Endometrial microvascular endothelial cells (primary cell): Measurements from ENCODE around the gene FANCC. TPM values are rescaled to one million over a fixed set of nuclear protein-coding genes. Genes with fewer than 3 reads are reported as not detected.

Experiments
- in situ Hi-C: cut with HindIII; loops from 2 replicates; pipeline ENCODE4 v1.10.0; 2017; ENCODE audit warnings: low sequenced_read_pairs, low pct_unique_long_range_greater_than_20kb; ENCODE audit errors: inconsistent ontology term
- total RNA-seq: library from RNA; depleted of rRNA; stranded (reverse); fragments of >200 nt; gene quantifications from one replicate; pipeline ENCODE4 v1.2.3, GENCODE V29; 2015; ENCODE audit errors: inconsistent ontology term

The FANCC gene
- total RNA-seq, 1 donor from 2014 or later, result 4.6 TPM

DNA sequence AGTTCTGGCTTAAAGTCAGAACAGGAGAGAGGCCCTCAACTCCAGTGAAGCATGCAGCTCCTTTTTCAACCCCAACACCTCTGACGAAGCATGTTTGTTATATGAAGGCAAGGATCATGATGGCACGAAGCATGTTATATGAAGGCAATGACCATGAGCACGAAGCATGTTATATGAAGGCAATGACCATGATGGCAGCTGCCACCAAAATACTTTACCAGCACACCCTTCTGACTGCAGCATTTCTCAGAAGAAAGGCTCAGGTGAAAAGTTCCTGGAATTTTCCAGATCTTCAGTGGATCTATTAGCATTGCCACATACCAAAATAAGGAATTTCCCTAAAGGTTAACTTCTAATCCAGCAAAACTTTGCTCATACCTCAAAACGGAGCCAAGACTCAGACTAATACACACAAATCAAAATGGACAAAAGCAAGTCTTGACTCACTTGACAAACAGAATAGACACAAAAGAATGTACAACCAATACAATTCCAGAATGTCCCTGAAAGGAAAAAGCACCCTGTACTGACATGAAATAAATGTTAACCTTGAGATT is 217.4 kb downstream of the FANCC start:
- in situ Hi-C loops, result no loop called here

DNA sequence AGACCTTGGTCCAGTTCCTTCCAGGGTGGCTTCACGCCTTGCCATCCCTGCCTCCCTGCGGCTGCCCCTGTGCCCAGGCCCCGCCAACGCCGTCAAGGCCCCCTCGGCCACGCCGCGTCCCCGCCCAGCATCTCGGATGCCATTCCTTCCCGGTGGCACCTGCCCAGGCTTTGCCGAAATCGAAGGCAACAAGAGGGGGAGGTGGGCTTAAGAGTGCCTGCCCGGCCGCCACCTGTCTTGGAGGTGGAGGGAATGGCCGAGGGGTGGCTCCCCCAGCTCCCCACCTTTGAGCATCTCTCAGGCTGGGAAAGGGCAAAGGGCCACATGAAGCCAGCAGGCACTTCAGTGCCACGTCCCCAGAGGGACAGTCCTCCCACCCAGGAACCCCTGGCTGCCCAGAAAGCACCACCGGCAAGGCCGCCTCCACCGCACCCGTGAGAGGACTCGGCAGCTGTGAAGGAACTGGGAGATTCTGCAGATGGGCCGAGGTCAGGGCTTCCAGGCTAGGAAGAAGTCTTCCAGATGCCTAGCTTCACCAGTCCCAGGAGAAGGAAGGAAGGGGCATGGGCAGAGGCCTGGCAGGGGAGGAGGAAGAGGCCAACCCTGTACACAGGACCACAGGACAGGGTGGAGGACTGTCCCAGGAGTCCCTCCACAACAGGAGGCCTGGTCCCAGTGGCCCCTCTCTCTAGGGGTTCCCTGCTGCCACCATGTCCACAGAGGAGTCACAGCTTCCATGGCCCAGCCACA is 218.0 kb downstream of the FANCC start:
- in situ Hi-C loops, result no loop called here

DNA sequence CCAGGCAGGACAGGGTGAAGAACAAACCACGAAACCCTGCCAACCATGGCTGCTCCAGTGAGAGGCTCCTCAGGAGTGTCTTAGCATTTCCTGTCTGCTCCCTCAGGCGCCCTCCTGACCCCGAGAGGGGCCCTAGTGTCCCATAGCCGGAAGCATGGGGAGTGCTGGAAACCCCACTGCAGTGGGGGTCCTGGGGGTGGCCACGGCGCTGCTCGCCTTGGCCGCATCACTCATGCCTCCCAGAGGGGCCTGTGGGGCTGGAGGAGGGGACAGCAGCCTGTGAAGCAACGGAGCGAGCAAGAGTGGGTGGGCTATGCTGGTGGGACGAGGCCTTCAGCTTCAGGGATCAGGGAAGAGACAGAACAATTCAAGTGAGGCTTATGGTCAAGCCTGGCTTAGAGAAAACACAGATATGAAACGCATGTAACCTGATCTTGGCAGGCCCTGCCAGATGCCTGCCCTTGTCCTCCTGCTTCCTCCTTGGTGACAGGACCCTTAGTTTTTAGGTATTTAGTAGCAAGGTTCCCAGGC is 219.1 kb downstream of the FANCC start:
- in situ Hi-C loops, result no loop called here

DNA sequence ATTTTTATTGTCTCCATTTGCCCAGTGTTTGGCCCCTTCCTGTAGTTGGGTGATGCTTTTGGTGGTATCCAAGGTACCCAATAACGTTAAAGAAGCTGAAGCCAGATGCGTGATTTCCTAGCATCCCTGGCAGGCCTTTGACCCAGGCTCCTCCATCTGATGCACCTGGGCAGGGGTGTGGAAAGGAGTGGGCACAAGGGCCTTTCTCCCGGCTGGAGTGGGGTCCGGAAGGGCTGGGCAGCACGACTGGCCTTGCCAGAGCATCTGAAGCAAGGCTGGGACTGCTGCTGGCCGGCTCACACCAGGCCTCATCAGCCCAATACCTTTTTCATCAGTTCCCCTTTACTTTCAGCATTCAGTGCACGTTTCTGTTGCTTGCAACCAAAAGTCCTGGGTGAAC is 220.2 kb downstream of the FANCC start:
- in situ Hi-C loops, result no loop called here

DNA sequence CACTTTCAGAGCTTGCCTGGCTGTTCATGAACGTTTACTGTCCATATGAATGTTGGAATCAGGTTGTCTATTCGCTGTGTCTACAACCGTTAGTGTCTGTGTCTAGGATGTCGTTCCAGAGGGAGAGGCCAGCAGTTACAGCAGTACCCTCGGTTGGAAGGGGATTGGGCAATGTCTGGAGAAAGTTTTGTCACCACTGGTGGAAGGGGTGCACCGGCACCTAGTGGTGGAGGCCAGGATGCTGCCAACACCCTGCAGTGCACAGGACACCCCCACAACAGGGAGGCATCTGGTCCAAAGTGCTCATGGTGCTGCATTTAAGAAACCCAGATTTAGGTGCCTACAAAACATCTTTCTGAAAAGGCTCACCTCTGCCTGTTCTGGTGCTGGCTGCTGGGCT is 220.7 kb downstream of the FANCC start:
- in situ Hi-C loops, result no loop called here

DNA sequence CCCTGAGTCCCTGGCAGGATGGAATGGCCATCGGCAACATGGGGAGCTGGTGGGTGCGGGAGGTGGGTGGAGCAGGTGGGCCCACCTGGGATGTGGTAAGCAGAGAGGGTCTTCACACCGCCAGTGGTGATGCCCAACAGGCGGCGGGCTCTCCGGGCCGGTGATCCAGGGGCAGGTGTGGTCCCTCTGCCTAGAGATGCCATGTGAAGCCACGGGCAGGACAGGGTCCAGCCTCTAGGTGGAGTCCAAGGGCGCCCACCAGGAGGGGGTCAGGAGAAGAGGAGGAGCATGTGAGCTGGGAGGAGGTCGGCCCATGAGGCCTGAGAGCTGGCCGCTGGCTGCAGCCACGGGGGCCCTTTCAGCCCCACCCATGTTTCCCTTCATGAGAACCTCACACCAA is 221.1 kb downstream of the FANCC start:
- in situ Hi-C loops, result no loop called here

DNA sequence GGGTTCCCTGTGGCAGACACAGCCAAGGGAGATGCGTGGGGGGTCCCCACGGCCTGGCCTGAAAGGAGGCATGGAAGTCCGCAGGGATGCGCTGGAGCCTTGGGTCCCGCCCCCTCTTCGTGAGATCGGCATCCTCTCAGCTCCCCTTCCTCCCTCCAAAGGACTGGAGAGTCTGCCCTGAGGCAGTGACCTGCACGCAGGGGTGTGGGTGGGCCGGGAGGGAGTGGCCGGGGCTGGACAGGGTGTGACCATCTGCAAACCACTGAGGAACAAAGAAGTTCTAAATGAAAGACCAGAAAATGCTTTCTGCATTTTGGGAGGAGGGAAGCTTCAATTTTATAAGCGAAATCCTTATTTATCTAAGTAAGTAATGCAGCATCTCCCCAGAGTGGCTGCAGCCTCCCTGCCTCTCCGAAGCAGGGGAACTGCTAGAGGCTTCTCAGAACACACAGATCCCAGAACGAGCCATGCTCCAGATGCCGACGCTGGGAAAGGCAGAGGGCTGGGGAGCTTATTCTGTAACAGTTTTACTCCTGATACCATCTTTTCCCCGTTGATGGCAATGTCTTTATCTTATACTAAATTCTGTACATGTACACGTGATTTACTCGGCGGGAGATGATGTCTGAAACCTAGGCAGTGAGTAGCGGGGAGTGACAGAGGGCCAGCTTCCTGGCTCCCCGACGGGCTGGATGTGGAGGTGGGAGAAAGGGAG is 221.7 kb downstream of the FANCC start:
- in situ Hi-C loops, result no loop called here

DNA sequence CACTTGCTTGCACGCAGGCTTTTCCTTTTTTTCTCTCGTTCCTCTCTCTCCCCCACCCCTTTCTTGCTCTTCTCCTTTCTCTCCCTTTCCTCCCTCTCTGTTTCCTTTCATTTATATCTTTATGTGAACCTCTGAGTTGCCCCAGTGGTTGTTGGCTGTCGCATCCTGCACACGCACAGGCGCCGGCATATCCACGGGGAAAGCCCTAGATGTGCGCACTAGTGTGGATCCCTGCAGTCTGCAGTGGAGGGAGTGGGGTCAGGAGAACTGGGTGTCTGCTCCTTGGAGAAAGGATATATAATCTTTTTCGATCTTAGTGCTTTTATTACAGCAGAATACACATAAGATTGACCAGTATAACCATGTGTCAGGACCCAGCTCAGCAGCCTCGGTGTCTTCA is 223.5 kb downstream of the FANCC start:
- in situ Hi-C loops, result no loop called here

DNA sequence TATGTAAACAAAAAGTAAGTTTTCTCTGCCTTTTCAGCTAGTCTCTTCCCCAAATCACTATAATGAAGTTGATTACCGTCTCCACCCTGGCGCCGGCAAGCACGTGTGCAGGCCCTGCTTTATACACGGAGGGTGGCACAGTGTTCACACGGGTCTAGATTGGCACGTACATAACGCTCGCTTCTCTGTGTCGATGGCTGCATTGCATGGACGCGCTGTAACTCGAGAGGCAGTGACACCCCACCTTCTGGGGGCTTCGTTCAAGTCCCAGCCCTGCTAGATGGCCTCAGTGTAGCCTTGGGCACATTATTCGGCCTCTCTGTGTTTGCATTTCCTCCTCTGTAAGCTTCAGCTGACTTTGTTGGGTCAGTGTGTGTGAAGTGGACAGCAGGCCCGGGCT is 223.9 kb downstream of the FANCC start:
- in situ Hi-C loops, result no loop called here

DNA sequence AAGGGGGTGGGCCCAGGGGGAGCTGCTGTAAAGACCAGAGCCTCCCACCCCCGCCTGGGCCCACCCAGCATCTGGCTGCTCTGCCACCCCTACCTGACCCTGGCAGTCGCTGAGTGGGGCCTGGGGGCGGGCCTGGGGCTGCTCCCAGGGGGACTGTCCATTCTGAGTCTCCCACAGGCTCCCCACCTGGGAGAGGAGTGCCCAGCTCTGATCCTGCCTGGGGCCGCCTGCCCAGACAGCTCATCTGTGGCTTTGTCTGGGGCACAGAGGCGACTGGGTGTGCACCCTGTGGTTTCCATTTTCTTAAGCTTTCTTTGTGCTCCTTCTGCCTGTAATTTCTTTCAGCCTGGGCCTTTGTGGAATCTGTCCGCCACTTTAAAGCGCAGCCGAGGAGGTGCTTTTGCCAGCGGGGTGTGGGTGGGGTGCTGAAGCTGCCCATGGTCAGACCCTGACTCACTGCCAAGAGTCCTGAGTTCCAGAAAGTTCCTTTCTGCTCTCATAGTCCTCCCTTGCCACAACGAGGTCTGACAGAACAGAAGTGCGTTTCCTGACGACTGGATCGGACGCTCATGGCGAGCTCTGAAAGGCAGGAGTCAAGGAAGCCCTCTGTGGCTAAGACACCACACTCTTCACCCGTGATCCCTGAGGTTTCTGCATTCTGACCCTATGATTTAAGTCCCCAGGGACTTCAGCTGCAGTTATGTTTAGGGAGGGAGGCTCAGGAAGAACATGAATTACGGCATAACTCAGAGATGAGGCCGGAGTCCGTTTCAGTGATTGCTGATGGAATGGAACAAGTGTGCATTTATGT is 225.0 kb downstream of the FANCC start:
- in situ Hi-C loops, result no loop called here

DNA sequence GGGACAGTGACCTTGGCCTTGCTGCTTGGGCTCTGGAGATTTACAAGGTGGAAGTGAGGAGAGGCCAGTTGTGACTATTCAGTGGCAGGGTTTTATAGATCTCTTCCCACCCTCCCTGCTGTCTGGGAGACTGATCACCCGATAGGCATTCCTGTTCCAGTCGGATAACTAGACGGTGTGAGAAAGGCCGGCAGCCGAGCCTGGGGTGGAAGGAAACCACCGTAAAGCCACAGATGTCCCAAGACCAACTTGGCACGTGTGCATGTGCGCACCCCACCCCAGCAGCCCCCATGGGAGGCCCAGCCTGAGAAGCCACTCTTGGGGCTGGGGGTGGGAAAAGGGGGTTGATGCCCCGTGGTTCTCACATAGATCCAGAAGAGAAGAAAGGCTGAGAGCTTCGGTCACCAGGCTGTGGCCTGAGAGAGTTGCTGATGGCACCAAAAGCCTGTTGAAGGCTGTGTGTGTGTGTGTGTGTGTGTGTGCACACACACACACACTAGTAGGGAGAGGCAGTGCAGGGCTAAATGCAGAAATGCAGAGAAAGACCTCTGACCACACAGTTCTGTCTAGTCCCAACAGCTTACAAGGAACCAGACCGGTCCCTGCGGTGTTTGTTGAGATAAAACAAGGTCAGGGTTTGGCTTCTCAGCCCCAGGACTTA is 225.8 kb downstream of the FANCC start:
- in situ Hi-C loops, result no loop called here

DNA sequence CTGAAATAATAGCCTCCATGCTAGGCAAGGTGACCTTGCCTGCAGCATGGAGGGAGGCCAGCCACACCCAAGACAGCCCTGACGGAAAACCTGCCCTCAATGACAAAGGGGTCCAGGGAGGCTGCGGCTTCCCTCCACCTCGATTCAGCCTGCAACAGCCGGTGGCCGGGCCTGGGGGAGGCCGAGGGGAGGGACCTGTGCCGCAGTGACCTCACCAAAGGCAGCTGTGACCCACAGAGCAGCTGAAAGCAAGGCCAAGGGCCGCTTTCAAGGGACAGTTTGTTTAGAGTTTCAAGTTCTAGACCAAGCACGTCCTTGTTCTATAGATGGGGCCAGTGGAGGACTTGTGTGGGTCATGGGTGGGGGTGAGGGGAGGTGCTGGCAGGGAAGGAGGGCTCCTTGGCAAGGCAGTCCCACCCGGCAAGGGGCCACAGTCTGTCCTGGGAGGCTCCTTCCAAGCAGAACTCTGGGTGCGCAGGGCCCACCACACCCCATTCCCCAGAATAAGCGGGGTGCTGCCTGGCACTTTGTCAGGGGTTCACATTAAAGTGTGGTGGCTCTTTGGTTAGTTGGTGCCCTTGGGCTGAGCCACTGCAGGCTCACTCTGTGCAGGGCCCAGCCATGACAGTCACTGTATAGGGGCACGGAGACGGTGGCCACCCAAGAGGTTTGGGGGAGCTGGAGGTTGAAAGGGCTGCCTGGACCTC is 226.5 kb downstream of the FANCC start:
- in situ Hi-C loops, result no loop called here

DNA sequence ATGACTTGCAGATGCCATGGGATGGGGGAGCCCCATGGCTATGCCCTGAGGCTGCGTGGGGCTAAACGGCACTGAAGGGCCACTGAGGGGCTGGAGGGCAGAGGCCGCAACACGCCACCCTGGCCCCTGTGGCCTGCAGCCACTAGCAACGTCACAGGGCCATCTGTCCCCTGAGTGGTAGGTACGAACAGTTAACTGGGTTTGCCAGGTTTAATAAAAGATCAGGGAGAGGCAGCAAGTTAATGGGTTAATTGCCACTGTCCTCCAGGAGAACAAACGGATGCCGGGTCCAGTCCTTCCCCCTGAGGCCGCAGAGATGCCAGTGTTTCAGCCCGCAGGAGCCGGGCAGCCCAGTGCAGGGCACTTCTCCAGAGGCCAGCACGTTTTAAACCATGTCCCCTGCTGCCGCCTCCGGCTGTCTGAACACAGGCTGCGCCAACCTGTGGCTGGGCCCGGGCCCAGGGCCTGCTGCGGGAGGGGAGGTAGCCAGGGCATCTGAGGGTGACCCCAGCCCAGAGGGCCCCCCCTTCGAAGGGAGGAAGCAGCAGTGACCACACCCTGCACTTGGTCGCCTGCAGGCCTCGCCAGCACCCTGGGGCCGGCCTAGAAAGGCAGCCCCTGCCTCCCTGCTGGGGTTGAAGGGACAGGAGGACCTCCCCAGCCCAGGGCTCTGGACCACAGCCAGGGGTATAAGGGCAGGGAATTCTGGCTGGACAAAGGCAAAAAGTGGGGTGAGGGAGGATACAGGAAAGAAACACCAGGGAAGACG is 227.3 kb downstream of the FANCC start:
- in situ Hi-C loops, result no loop called here

DNA sequence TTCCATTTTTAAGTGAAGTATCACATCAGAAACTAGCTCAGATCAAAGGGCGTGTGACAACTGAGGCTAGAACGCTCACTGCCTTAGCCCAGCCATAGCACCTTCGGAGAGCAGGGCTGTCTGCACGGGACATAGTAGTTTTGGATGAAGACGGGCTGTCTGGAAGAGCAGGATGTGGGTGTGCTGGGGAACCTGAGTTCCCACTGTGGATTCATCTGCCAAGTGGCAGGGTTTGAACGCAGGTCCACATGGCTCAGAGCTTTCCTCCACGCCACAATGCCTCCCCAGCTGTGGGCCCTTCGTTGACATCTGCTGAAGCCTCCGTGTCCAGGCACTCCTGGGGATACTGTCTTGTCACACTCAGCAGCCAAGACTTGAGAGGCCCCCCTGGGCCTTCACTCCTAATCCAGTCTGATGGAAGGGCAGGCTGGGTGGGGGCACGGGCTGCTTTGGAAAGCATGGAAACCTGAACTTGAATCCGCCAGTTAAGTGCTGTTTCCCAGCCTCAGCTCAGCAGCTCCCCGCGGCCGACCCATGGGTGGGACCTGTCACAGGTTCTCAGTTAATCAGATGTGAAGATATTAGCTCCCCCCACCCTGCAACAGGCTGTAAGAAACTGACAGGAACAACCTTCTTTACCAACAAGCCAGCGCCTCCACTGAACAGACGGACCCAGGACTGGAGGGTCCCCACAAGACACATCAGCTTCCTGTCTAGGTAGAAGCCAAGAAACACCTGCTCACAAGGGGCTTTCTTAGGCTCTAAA is 228.1 kb downstream of the FANCC start:
- in situ Hi-C loops, result no loop called here

DNA sequence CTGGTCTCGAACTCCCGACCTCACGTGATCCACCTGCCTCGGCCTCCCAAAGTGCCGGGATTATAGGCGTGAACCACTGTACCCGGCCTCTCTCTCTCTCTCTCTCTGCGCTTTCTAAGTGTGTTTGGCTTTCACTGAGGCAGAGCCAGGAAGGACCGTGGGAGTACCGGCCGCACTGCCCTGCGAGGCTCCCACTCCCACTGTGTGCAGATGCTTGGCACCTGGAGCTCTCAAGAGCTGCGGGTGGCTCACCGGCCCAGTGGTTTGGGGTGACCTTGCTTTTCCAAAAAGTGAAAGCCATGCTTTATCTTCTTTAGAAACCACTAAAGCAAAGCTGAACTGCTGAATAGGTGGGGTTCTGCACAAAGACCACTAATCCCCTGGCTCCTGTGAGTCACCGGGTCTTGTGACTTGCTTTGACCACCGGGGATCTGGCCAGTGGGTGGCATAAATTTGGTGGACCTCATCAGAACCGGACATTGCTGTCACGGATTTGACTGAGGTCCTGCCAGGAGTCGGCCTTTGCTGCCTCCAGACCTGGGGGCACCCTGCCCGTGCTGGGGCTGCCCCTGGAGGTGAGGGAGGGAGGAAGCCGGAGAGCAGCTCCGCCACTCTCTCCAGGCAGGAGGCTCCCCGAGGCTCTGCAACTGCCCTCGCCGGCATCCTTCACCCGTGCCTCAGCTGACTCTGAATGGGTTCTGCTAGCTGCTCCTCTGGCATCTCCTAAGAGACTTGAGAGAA is 228.9 kb downstream of the FANCC start:
- in situ Hi-C loops, result no loop called here

DNA sequence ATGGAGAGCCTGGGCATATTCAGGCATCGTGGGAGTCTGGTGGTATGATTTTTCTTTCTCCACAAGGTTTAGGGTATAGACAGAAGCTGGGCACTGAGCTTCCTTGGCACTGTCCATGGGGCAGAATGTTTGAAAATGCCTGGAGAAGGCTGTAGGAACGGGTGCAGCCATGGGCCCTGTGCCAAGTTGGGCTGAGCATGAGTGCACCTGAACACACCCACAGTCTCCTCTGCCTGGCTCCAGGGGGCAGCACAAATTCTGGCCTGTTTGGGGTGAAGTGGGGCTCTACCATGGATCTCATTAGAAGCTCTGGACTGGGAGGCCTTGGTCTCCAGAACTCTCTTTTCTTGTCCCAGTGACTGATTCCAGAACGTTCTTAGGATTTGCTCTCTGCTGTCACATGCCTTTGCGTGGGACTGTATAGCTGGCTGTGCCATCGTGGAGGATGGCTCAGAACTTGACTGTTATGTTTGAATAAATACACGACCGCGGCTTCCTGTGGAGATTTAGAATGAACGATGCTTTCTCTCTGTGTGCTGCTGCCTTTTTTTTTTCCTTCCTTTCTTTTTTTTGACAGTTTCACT is 229.8 kb downstream of the FANCC start:
- in situ Hi-C loops, result no loop called here
